NCI-H2196 (cell line): ENCODE measurements around the gene DPP3.
"Not testable (repeated sequence)": the region's sequence is repeated elsewhere in the genome, so short reads cannot be mapped to it uniquely, and the experiment has no call there.

Source experiments
- DNase-seq: peaks from one replicate; lab custom pipeline; 2025; ENCODE audit not compliant: unreplicated experiment; lab: John Stamatoyannopoulos, UW

DPP3 gene

GRCh38 chr11:66480117-66480938 lies at the start of gene DPP3:
Gene DPP3, plus strand, starts transcription at chr11:66480434. Its CDS starts 1,767 bp downstream, at chr11:66482201.
- peak; percentile 98 for DNase-seq

GRCh38 chr11:66431287-66431686 lies 48.9 kb upstream of the DPP3 start:
- DNase-seq = not testable (repeated sequence)

GRCh38 chr11:66431871-66432329 lies 48.3 kb upstream of the DPP3 start:
- not testable (repeated sequence) for DNase-seq

GRCh38 chr11:66432597-66432996 lies 47.6 kb upstream of the DPP3 start:
- no peak for DNase-seq

GRCh38 chr11:66437979-66438503 lies 42.2 kb upstream of the DPP3 start:
- no peak for DNase-seq

GRCh38 chr11:66438504-66439466 lies 41.4 kb upstream of the DPP3 start, which contains the start of gene MRPL11:
Gene MRPL11, minus strand, starts transcription at chr11:66438848. Its CDS starts 94 bp downstream, at chr11:66438754.
- peak; percentile 91 for DNase-seq

GRCh38 chr11:66440101-66440939 lies 39.9 kb upstream of the DPP3 start:
- DNase-seq = not testable (repeated sequence)

- DNase-seq = not testable (repeated sequence)
Measured at GRCh38 chr11:66440940-66441282, 39.3 kb upstream of the DPP3 start.

GRCh38 chr11:66443602-66444001 lies 36.6 kb upstream of the DPP3 start:
- DNase-seq = no peak

- no peak for DNase-seq
Measured at GRCh38 chr11:66447012-66447411, 33.2 kb upstream of the DPP3 start.

GRCh38 chr11:66448523-66448922 lies 31.7 kb upstream of the DPP3 start:
- no peak for DNase-seq

- DNase-seq = no peak
Measured at GRCh38 chr11:66450560-66450959, 29.7 kb upstream of the DPP3 start.

- no peak for DNase-seq
Measured at GRCh38 chr11:66451663-66452062, 28.6 kb upstream of the DPP3 start.

GRCh38 chr11:66454247-66454646 lies 26.0 kb upstream of the DPP3 start:
- no peak for DNase-seq

- DNase-seq = no peak
Measured at GRCh38 chr11:66454828-66455227, 25.4 kb upstream of the DPP3 start.

- no peak for DNase-seq
Measured at GRCh38 chr11:66457826-66458225, 22.4 kb upstream of the DPP3 start.

- DNase-seq = no peak
Measured at GRCh38 chr11:66459138-66459778, 21.0 kb upstream of the DPP3 start.

- no peak for DNase-seq
Measured at GRCh38 chr11:66462010-66462409, 18.2 kb upstream of the DPP3 start.

GRCh38 chr11:66462911-66463310 lies 17.3 kb upstream of the DPP3 start:
- no peak for DNase-seq

- DNase-seq = not testable (repeated sequence)
Measured at GRCh38 chr11:66464116-66464515, 16.1 kb upstream of the DPP3 start.
